HG02943 (cell line): ENCODE data around the gene SLC12A6.
A peak's percentile ranks its signal among the peaks of the same experiment; 100 is the strongest.
"Not testable (repeated sequence)": the region's sequence is repeated elsewhere in the genome, so short reads cannot be mapped to it uniquely, and the experiment has no call there.

Experiments
- ATAC-seq: cut with Tn5 transposase; IDR thresholded peaks from one replicate; pipeline ENCODE4 v1.9.1; 2021; ENCODE audit warnings: mild to moderate bottlenecking, low read depth, moderate library complexity; ENCODE audit not compliant: unreplicated experiment

Gene SLC12A6

GRCh38 chr15:34213690-34214089 is 123.9 kb downstream of the SLC12A6 start:
- no peak for ATAC-seq

- ATAC-seq, result peak; percentile 95
Measured at GRCh38 chr15:34209421-34210282, 127.9 kb downstream of the SLC12A6 start, which contains the start of gene KATNBL1. KATNBL1 (minus strand) TSS chr15:34210096; CDS start chr15:34163676, 46,420 bp downstream.

- no peak for ATAC-seq
Measured at GRCh38 chr15:34206011-34206410, 131.6 kb downstream of the SLC12A6 start.

- ATAC-seq, result no peak
Measured at GRCh38 chr15:34203936-34204335, 133.6 kb downstream of the SLC12A6 start.

GRCh38 chr15:34203305-34203704 is 134.3 kb downstream of the SLC12A6 start:
- no peak for ATAC-seq

GRCh38 chr15:34193272-34193671 is 144.3 kb downstream of the SLC12A6 start:
- ATAC-seq, result not testable (repeated sequence)

- ATAC-seq, result no peak
Measured at GRCh38 chr15:34188711-34189110, 148.9 kb downstream of the SLC12A6 start.

- ATAC-seq, result no peak
Measured at GRCh38 chr15:34185666-34186065, 151.9 kb downstream of the SLC12A6 start.

GRCh38 chr15:34182942-34183341 is 154.6 kb downstream of the SLC12A6 start:
- no peak for ATAC-seq
